ENCODE results near the gene ACSL3. TPM values are rescaled to one million over a fixed set of nuclear protein-coding genes. Genes with fewer than 3 reads are reported as not detected.
A peak's percentile ranks its signal among the peaks of the same experiment; 100 is the strongest.

The ACSL3 gene
- total and polyA plus RNA-seq, 2 experiments from 2014 or later, result 108 to 148 TPM

- Histone ChIP-seq H3K27me3 (no peaks in the 10 kb centered on the region), H3K4me1 (ENCODE audit: low read depth) (no peaks in the 10 kb centered on the region), H3K27ac (no peak overlapping the region), H3K4me3 (no peak overlapping the region), H3K9me3 (ENCODE audit: low read depth) (no peaks in the 10 kb centered on the region), H3K36me3 (no peaks in the 10 kb centered on the region)
- no peak for DNase-seq (ENCODE audit: low read depth in 1 of 2, low spot score in 1 of 2)
- TF ChIP-seq CTCF (IDR thresholded peaks at IDR 0.05; ENCODE audit: low read depth, low read length), result no peak
Observed at GRCh38 chr2:222968550-222969155, 107.8 kb downstream of the ACSL3 start.

- no peak overlapping the region for H3K27ac ChIP-seq
- no peaks in the 10 kb centered on the region for H3K36me3 ChIP-seq
- no peaks in the 10 kb centered on the region for H3K9me3 ChIP-seq (ENCODE audit: low read depth)
- TF ChIP-seq CTCF (IDR thresholded peaks at IDR 0.05; ENCODE audit: low read depth, low read length), result no peak
- no peaks in the 10 kb centered on the region for H3K27me3 ChIP-seq
- no peaks in the 10 kb centered on the region for H3K4me1 ChIP-seq (ENCODE audit: low read depth)
- H3K4me3 ChIP-seq, result no peak overlapping the region
- peak in 1 of 2 donors; percentile 86 for DNase-seq (ENCODE audit: low read depth in 1 of 2, low spot score in 1 of 2)
Observed at GRCh38 chr2:222969491-222969890, 108.7 kb downstream of the ACSL3 start.

- Histone ChIP-seq H3K27ac (no peak overlapping the region), H3K4me1 (ENCODE audit: low read depth) (no peaks in the 10 kb centered on the region), H3K9me3 (ENCODE audit: low read depth) (no peaks in the 10 kb centered on the region), H3K4me3 (no peak overlapping the region), H3K36me3 (no peaks in the 10 kb centered on the region), H3K27me3 (no peaks in the 10 kb centered on the region)
- no peak for TF ChIP-seq CTCF (IDR thresholded peaks at IDR 0.05; ENCODE audit: low read depth, low read length)
- no peak for DNase-seq (ENCODE audit: low read depth in 1 of 2, low spot score in 1 of 2)
Observed at GRCh38 chr2:222972420-222972819, 111.6 kb downstream of the ACSL3 start.

GRCh38 chr2:222973237-222973636 is 112.4 kb downstream of the ACSL3 start:
- Histone ChIP-seq H3K36me3 (no peaks in the 10 kb centered on the region), H3K27ac (no peak overlapping the region), H3K27me3 (no peaks in the 10 kb centered on the region), H3K9me3 (ENCODE audit: low read depth) (no peaks in the 10 kb centered on the region), H3K4me1 (ENCODE audit: low read depth) (no peaks in the 10 kb centered on the region), H3K4me3 (no peak overlapping the region)
- TF ChIP-seq CTCF (IDR thresholded peaks at IDR 0.05; ENCODE audit: low read depth, low read length), result no peak
- no peak for DNase-seq (ENCODE audit: low read depth in 1 of 2, low spot score in 1 of 2)

GRCh38 chr2:222973733-222974132 is 112.9 kb downstream of the ACSL3 start:
- H3K27me3 ChIP-seq, result no peaks in the 10 kb centered on the region
- no peak for DNase-seq (ENCODE audit: low read depth in 1 of 2, low spot score in 1 of 2)
- no peak overlapping the region for H3K27ac ChIP-seq
- no peak overlapping the region for H3K4me3 ChIP-seq
- H3K36me3 ChIP-seq, result no peaks in the 10 kb centered on the region
- H3K9me3 ChIP-seq (ENCODE audit: low read depth), result no peaks in the 10 kb centered on the region
- no peaks in the 10 kb centered on the region for H3K4me1 ChIP-seq (ENCODE audit: low read depth)
- no peak for TF ChIP-seq CTCF (IDR thresholded peaks at IDR 0.05; ENCODE audit: low read depth, low read length)
